GM23248 (cell line): ENCODE measurements around the gene RAE1.

Experiments
- EZH2 ChIP-seq: fragments of 200-600 bp; sonication (generic); IDR thresholded peaks from 2 replicates; pipeline ENCODE4 v1.6.1; 2018; ENCODE audit warnings: antibody characterized with exemption, mild to moderate bottlenecking; ENCODE audit not compliant: insufficient read depth, poor library complexity, severe bottlenecking
- EZH2phosphoT487 ChIP-seq: fragments of 200-600 bp; sonication (generic); IDR thresholded peaks from 2 replicates; pipeline ENCODE4 v1.6.1; 2018; ENCODE audit warnings: antibody characterized with exemption, moderate library complexity, mild to moderate bottlenecking, low read depth; ENCODE audit not compliant: insufficient read depth

GRCh38 chr20:57329608-57330221 lies 21.3 kb upstream of the RAE1 start, which contains the start of gene SPO11:
- TF ChIP-seq EZH2phosphoT487 (no peak), EZH2 (no peak)
